ENCODE data around the gene PLA2G4B.
A peak's percentile ranks its signal among the peaks of the same experiment; 100 is the strongest.

Gene PLA2G4B

DNA sequence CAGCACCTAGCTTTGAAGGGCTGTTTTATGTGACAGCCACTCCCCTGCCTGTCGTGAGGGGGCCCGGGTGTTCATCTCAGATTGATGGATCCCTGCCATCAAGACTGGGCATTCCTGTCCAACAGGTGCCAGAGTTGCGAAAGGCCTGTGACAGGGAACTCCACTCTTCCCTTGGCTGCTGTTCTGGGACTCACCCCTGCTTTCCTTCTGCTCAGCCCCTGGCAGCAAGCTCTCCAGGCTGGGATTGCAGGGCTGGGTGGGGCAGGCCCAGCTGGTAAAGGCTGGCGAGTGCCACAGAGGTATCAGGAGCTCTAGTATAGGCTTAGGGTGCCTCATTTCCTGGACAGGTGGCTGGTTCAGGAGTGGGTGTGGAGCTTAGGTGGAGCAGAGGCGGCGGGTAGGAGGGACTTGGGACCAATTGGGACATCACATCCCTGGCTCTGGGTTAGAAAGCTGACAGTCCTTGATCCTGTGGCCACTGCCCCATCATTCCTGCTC is at the start of gene PLA2G4B:
Gene PLA2G4B (plus strand): TSS at position 448 of the 498 bp plus-strand sequence. CDS start 67 bp downstream, outside the sequence.
- intact Hi-C loops (cut with DNase I) = no loop called here
- no peak for DNase-seq

DNA sequence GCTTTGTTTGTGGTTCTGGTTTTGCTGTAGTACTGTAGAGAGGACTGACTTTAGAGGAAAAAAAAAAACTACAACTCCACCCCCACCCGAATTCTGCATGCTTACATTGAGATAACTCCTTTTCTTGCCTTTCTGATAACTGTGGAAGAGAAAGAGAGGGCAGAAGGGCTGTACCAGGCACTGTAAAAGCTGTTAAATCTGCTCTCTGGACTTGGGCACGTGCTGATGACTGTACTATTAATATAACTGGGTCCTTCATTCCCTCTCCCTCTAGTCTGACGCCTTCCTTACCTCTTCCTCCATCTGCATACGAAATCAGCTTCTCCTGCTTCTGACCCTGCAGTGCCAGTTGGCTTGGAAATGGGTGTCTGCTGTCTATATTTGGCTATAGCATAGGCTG is 49.4 kb upstream of the PLA2G4B start:
- intact Hi-C loops (cut with DNase I) = no loop called here
- no peak for DNase-seq

- DNase-seq = no peak
- intact Hi-C loops (cut with DNase I) = no loop called here
These were observed 49.0 kb upstream of the PLA2G4B start for GRCh38 chr15:41789662-41790061.

DNA sequence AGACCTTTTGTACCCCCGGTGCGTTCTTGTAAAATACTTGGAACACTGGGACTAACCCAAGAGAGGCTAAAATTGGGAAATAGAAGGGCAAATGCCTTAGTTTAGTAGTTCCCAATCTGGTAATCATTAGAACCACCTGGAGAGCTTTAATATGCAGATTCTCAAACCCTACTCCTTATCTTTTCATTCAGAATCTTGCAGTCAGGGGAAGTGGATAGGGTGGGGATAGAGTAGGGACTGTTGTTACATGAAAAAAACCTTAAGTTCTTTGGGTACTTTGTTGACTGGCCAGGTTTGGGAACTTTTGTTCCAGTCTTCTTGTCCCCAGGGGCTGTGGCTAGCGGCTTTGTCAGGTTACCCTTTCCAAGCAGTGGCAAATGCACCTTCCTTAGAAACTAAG is 48.5 kb upstream of the PLA2G4B start:
- no peak for DNase-seq

DNA sequence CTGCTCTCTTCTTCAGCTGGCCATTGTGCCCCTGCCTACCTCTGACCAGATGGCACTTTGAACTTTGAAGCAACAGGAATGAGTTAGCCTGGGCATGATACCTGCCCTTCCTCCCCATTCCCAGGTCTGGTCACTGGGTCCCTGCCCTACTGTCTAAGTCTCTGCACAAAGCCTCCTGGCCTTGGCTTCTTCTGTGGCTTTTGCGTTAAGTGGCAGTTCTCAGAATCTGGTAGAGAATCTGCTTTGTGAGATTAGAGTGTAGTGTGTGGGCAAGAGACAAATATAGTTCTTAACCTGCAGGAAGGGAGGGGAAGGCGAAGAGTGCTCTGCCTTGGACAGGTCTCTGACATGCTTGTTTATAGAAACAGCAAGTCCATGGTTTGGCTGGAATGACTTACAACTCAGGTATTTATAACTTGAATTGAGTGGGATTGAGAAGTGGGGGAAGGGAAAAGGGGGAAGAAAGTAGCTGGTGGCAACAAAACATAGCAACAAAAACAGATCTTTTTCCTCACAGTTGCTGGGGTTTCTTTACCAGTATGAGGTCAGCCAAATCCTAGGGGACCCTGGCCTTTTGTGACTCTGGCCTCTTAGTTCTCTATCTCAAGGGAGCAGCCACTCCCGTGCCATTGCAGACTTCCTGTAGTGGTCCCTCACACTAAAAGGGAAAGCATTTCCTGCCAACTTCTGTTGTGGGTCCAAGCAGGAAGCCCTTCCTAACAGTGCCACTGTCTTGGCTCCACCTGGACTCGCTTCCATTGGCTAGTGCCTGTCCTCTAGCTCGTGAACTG is 47.7 kb upstream of the PLA2G4B start:
- no peak for DNase-seq
- intact Hi-C loops (cut with DNase I) = no loop called here

More for the DNA sequence above, 48.5 kb upstream of the PLA2G4B start:
- intact Hi-C loops (cut with DNase I) = no loop called here

DNA sequence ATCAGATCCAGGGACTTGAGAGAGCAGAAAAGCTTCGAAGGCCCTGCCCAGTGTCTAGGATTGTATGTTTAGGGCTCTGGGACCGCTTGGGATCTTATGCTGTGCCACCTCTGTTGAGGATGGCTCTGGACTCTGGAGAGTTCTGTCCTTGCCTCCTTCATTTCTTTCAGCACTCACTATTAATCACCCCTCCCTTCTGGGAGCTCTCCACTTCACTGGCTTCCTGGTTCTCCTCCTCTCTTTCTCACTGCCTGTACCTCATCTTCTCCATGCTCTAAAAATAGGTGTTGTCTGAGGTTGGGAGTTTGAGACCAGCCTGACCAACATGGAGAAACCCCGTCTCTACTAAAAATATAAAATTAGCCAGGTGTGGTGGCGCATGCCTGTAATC is 47.1 kb upstream of the PLA2G4B start:
- intact Hi-C loops (cut with DNase I) = no loop called here
- DNase-seq = no peak

GRCh38 chr15:41792000-41792637 is 46.5 kb upstream of the PLA2G4B start:
- intact Hi-C loops (cut with DNase I) = no loop called here
- no peak for DNase-seq

DNA sequence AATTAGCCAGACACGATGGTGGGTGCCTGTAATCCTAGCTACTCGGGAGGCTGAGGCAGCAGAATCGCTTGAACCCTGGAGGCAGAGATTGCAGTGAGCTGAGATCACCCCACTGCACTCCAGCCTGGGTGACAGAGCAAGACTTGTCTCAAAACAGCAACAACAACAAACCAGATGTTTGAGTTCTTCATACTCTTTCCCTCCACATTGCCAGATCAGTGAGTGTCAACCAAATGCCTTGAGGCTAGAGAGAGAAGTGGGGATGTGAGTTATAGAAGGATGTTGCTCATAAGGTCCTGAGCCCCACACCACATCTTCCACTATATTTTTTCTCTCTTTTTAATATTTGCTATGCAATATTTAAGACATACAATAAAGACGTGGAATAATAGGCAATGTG is 44.6 kb upstream of the PLA2G4B start:
- no peak for DNase-seq
- intact Hi-C loops (cut with DNase I) = no loop called here

GRCh38 chr15:41795996-41796856 is 42.4 kb upstream of the PLA2G4B start:
- peak in 1 of 10 donors; percentile 19 for DNase-seq
- intact Hi-C loops (cut with DNase I) = no loop called here

- intact Hi-C loops (cut with DNase I) = no loop called here
These were observed 41.3 kb upstream of the PLA2G4B start for GRCh38 chr15:41797201-41797944.

GRCh38 chr15:41798607-41799487 is 39.8 kb upstream of the PLA2G4B start:
- intact Hi-C loops (cut with DNase I) = no loop called here
- DNase-seq = peak in 1 of 10 donors; percentile 23

More at GRCh38 chr15:41797201-41797944, 41.3 kb upstream of the PLA2G4B start:
- peak in 1 of 10 donors; percentile 20 for DNase-seq

- intact Hi-C loops (cut with DNase I) = no loop called here
- DNase-seq = peak in 1 of 10 donors; percentile 34
These were observed 39.2 kb upstream of the PLA2G4B start for GRCh38 chr15:41799488-41799805.

DNA sequence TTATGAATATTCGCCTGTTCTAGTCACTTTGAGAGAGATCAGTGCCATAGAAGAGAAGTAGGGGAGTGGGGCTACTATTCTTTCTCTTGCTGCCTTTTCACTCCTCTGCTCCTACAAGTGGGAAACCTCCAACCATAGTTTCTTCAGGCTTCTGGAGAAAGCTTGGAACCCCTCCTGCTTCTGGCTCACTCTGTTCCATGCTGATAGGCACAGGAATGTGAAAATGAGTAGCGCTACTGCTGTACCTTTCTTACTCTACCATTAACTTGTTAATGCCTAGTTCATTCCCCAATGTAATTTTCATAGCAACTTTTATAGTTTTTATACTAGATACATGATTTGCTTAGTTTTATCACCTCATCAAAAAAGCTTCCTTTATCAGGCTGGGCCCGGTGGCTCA is 37.5 kb upstream of the PLA2G4B start:
- intact Hi-C loops (cut with DNase I) = no loop called here
- DNase-seq = no peak

GRCh38 chr15:41801850-41802455 is 36.7 kb upstream of the PLA2G4B start:
- intact Hi-C loops (cut with DNase I) = no loop called here
- DNase-seq = peak in 1 of 10 donors; percentile 14

DNA sequence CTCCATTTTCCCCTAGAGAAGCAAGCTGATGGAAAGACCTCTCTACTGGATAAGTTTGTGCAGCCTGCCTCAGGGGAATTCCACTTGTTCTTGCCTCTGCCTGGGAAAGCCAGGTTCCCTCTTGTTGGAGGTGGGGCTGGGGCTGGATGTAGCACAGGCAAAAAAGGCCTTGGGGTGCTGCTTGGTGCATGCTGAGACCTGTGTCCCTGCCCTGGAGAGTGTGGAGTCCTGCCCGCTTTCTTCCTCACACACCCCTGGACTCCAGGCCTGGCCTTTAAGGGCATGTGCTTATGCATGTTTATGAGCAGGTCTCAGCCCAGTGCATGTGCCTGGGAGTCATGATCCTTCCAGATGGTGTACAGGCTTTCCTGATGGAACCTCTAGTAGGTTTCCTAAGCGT is 34.3 kb upstream of the PLA2G4B start:
- intact Hi-C loops (cut with DNase I) = no loop called here
- peak in 1 of 10 donors; percentile 24 for DNase-seq

DNA sequence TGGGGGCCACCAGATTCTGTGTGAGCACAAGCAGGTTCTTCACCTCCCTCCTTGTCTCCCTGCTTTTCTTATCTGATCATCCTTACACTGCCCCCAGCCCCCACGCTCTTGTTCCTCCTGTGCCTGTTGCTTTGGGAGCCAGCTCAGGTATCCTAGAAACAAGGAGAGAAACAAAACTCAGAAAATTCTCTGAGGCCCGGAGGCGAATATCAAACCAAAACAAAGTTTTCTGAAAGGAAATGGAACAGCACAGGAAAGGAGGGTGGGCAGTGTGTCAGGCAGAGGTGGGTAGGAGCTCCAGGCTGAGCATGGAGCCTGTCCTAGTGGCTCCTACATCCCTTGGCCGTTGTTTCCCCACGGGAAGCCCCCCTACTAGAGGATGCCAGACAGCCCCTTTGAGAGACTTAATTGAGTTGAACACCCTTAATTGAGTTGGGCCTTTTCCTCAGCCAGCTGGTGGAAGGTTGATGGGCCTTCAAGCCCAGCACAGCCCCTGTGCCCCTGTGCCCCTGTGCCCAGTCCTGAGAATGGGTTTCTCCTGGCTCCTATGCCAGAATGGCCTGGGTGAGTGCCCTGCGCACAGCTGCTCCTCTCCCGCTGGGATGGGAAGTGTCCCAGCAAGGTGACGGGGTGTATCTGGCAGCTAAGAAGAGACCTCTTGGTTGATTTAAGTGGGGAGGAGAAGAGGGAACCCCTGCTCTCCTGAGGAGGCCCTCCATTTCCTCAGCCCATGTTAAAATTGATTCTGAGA is 33.6 kb upstream of the PLA2G4B start:
- intact Hi-C loops (cut with DNase I) = no loop called here
- DNase-seq = peak in 2 of 10 donors; percentile 51 to 57

DNA sequence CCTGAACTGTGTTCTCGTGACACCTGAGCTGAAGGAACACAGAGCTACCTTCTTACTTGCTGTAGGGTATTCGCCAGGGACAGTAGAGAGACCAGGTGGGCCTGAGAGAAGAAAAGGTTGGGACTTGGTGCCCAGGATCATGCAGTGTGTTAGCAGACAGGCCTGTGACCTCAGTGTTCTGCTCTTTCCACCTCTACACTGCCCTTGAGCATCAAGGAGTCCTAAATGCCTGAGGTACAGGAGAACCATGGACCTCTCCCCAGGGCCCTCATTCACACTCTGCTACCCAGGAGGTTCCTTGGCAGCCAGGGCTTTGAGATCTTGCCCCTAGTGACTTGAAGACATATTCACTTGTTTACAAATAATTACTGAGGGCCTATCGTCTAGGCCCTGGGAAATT is 32.9 kb upstream of the PLA2G4B start:
- intact Hi-C loops (cut with DNase I) = no loop called here
- DNase-seq = peak in 1 of 10 donors; percentile 34

Data from posterior cingulate gyrus (tissue), 11 donors.